ENCODE measurements around the gene POU4F2.

The POU4F2 gene
- 0 reads per million in 2 donors for total RNA-seq

GRCh38 chr4:146638786-146639505 is at the start of gene POU4F2:
POU4F2 (plus strand) TSS chr4:146638893; CDS start chr4:146639141, 248 bp downstream.
- no peak for DNase-seq

- no peak for DNase-seq
Measured at GRCh38 chr4:146590801-146591200, 47.9 kb upstream of the POU4F2 start.

- no peak for DNase-seq
Measured at GRCh38 chr4:146592019-146592418, 46.7 kb upstream of the POU4F2 start.

- DNase-seq, result no peak
Measured at GRCh38 chr4:146632770-146633470, 5.8 kb upstream of the POU4F2 start.

GRCh38 chr4:146633471-146633800 is 5.3 kb upstream of the POU4F2 start:
- no peak for DNase-seq

GRCh38 chr4:146634825-146635224 is 3.9 kb upstream of the POU4F2 start:
- no peak for DNase-seq

GRCh38 chr4:146637621-146638332 is 916 bp upstream of the POU4F2 start:
- no peak for DNase-seq

GRCh38 chr4:146638333-146638785 is 334 bp upstream of the POU4F2 start:
- DNase-seq, result no peak

- DNase-seq, result no peak
Measured at GRCh38 chr4:146639506-146639932, 826 bp downstream of the POU4F2 start.

GRCh38 chr4:146640021-146640464 is 1.4 kb downstream of the POU4F2 start:
- peak; percentile 11 for DNase-seq

GRCh38 chr4:146640465-146641061 is 1.9 kb downstream of the POU4F2 start:
- DNase-seq, result no peak

GRCh38 chr4:146641762-146642161 is 3.1 kb downstream of the POU4F2 start:
- DNase-seq, result no peak

- no peak for DNase-seq
Measured at GRCh38 chr4:146643812-146644401, 5.2 kb downstream of the POU4F2 start.

- DNase-seq, result no peak
Measured at GRCh38 chr4:146645921-146646320, 7.2 kb downstream of the POU4F2 start.

- DNase-seq, result no peak
Measured at GRCh38 chr4:146646593-146647325, 8.1 kb downstream of the POU4F2 start.

GRCh38 chr4:146647615-146648460 is 9.1 kb downstream of the POU4F2 start:
- DNase-seq, result no peak

- no peak for DNase-seq
Measured at GRCh38 chr4:146648461-146648783, 9.7 kb downstream of the POU4F2 start.

- DNase-seq, result no peak
Measured at GRCh38 chr4:146649232-146649631, 10.5 kb downstream of the POU4F2 start.

- DNase-seq, result no peak
Measured at GRCh38 chr4:146650034-146650433, 11.3 kb downstream of the POU4F2 start.

GRCh38 chr4:146654687-146655520 is 16.2 kb downstream of the POU4F2 start:
- no peak for DNase-seq

Data from activated gamma-delta T cell (primary cell).